PC-3 (cell line): ENCODE measurements around the gene MRPL14.

Experiments used
- CTCF ChIP-seq: fragments of 300-600 bp; sonication (generic); conservative IDR thresholded peaks from 2 replicates; pipeline ENCODE4 v1.5.1; 2017; ENCODE audit warnings: antibody characterized with exemption, low read depth, mild to moderate bottlenecking, low read length
- EZH2phosphoT487 ChIP-seq: fragments of 300-600 bp; sonication (generic); IDR thresholded peaks from 2 replicates; pipeline ENCODE4 v1.6.1; 2018; ENCODE audit warnings: mild to moderate bottlenecking, antibody characterized with exemption, low read length, borderline replicate concordance

- TF ChIP-seq EZH2phosphoT487 (no peak), CTCF (no peak)
These were observed 38.9 kb upstream of the MRPL14 start for GRCh38 chr6:44166116-44166515.
